ENCODE data around the gene OLFML1. TPM values are rescaled to one million over a fixed set of nuclear protein-coding genes. Genes with fewer than 3 reads are reported as not detected.

OLFML1 gene
- total RNA-seq, 1 experiment from 2014 or later: not detected

DNA sequence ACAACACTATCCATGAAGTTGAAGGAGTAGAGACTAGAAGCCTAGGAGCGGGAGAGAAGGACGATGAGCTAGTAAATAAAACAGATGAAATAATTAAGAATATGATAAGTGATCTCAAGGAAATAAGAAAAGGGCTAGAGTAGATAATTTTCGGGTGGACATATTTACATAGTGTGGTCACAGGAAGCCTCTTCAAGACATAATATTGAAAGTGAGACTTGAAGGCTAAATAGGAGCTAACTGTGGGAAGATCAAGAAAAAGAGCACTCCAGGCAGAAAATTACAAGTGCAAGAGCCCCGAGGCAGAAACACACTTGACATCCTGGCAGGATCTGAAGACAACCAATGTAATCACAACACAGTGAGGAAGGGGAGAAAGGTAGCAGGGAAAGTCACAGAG is 16.6 kb downstream of the OLFML1 start:
- no peak for DNase-seq (ENCODE audit: unreplicated experiment)
- no TSS peak for BruUV-seq (replicated peaks)
- TF ChIP-seq, protein P1, sequence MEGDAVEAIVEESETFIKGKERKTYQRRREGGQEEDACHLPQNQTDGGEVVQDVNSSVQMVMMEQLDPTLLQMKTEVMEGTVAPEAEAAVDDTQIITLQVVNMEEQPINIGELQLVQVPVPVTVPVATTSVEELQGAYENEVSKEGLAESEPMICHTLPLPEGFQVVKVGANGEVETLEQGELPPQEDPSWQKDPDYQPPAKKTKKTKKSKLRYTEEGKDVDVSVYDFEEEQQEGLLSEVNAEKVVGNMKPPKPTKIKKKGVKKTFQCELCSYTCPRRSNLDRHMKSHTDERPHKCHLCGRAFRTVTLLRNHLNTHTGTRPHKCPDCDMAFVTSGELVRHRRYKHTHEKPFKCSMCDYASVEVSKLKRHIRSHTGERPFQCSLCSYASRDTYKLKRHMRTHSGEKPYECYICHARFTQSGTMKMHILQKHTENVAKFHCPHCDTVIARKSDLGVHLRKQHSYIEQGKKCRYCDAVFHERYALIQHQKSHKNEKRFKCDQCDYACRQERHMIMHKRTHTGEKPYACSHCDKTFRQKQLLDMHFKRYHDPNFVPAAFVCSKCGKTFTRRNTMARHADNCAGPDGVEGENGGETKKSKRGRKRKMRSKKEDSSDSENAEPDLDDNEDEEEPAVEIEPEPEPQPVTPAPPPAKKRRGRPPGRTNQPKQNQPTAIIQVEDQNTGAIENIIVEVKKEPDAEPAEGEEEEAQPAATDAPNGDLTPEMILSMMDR (IDR thresholded peaks at IDR 0.05; ENCODE audit: unreplicated experiment): no peak
- no peak overlapping the region for H3K4me3 Mint-ChIP-seq (ENCODE audit: unreplicated experiment)
- POLR2A ChIA-PET: no interaction called here
- H3K9me3 Mint-ChIP-seq (ENCODE audit: unreplicated experiment): no peaks in the 10 kb centered on the region
- CTCF ChIA-PET: interaction anchor here (1.2 to 2.8 kb wide), 3 partner anchors 11 to 70 kb away, joined by 3 to 11 read pairs (median 8); partner anchors contain the start of gene PPFIBP2
- no peaks in the 10 kb centered on the region for H3K4me1 Mint-ChIP-seq (ENCODE audit: insufficient read depth, unreplicated experiment)
- peaks cover 8% of the 10 kb centered on the region for H3K27me3 Mint-ChIP-seq (ENCODE audit: insufficient read depth, unreplicated experiment)
- no peak overlapping the region for H3K27ac Mint-ChIP-seq (ENCODE audit: low read depth, unreplicated experiment)
- intact Hi-C loops (cut with micrococcal nuclease): no loop called here
- H3K36me3 Mint-ChIP-seq (ENCODE audit: insufficient read depth, unreplicated experiment): no peaks in the 10 kb centered on the region

DNA sequence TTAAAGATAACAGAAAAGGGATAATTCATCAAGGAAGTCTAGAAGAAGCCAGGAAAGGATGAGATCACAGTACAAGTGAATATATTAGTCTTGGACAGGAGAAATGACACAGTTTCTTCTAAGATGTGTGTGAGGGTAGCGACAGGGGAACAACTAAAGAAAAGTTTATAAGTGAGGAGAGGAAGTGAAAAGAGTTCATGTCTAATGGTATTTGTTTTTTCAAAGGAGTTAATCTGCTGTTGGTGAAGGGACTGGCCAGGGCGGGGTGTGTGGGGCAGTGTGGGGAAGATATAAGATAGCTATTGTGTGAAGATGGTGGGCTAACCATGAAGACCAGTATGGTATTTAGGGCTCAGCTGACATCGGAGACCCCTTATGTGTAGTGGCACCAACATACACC is 20.9 kb downstream of the OLFML1 start:
- POLR2A ChIA-PET: interaction anchor here (1.1 kb wide), 1 partner anchor 9 kb away, joined by 3 read pairs; no protein-coding TSS in a partner anchor
- no peak overlapping the region for H3K27ac Mint-ChIP-seq (ENCODE audit: low read depth, unreplicated experiment)
- H3K9me3 Mint-ChIP-seq (ENCODE audit: unreplicated experiment): no peaks in the 10 kb centered on the region
- H3K36me3 Mint-ChIP-seq (ENCODE audit: insufficient read depth, unreplicated experiment): no peaks in the 10 kb centered on the region
- no peak overlapping the region for H3K4me3 Mint-ChIP-seq (ENCODE audit: unreplicated experiment)
- CTCF ChIA-PET: interaction anchor here (0.7 to 2.3 kb wide), 4 partner anchors 25 to 593 kb away, joined by 3 to 7 read pairs (median 4); no protein-coding TSS in a partner anchor
- BruUV-seq (replicated peaks): no TSS peak
- TF ChIP-seq, protein P1 (IDR thresholded peaks at IDR 0.05; ENCODE audit: unreplicated experiment): no peak
- intact Hi-C loops (cut with micrococcal nuclease): no loop called here
- H3K4me1 Mint-ChIP-seq (ENCODE audit: insufficient read depth, unreplicated experiment): no peaks in the 10 kb centered on the region
- peaks cover 12% of the 10 kb centered on the region for H3K27me3 Mint-ChIP-seq (ENCODE audit: insufficient read depth, unreplicated experiment)
- no peak for DNase-seq (ENCODE audit: unreplicated experiment)

DNA sequence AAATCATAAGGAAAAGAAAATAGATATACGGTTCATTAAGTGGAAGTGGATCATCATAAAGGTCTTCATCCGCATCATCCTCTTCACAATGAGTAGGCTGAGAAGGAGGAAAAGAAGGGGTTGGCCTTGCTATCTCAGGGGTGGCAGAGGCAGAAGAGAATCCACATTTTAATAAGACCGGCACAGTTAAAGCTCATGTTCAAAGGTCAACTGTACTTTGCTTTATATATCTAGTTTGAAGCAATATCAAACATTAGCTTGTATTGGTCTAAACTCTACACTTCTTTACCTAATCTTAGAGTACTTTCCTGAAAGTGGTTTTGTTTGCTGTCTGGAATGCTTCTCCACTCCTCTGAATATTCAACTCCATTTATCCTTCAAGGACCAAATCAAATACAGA is 22.8 kb downstream of the OLFML1 start:
- ChIA-PET CTCF (interaction anchor here (0.7 to 1.9 kb wide), 4 partner anchors 8 to 158 kb away, joined by 3 to 8 read pairs (median 6); no protein-coding TSS in a partner anchor), POLR2A (interaction anchor here (1.6 kb wide), 1 partner anchor 11 kb away, joined by 3 read pairs; no protein-coding TSS in a partner anchor)
- no peaks in the 10 kb centered on the region for H3K4me1 Mint-ChIP-seq (ENCODE audit: insufficient read depth, unreplicated experiment)
- BruUV-seq (replicated peaks): no TSS peak
- no peak overlapping the region for H3K27ac Mint-ChIP-seq (ENCODE audit: low read depth, unreplicated experiment)
- no peak overlapping the region for H3K4me3 Mint-ChIP-seq (ENCODE audit: unreplicated experiment)
- TF ChIP-seq, protein P1 (IDR thresholded peaks at IDR 0.05; ENCODE audit: unreplicated experiment): no peak
- H3K36me3 Mint-ChIP-seq (ENCODE audit: insufficient read depth, unreplicated experiment): no peaks in the 10 kb centered on the region
- no peak for DNase-seq (ENCODE audit: unreplicated experiment)
- intact Hi-C loops (cut with micrococcal nuclease): no loop called here
- H3K27me3 Mint-ChIP-seq (ENCODE audit: insufficient read depth, unreplicated experiment): peaks cover 12% of the 10 kb centered on the region
- H3K9me3 Mint-ChIP-seq (ENCODE audit: unreplicated experiment): no peaks in the 10 kb centered on the region

DNA sequence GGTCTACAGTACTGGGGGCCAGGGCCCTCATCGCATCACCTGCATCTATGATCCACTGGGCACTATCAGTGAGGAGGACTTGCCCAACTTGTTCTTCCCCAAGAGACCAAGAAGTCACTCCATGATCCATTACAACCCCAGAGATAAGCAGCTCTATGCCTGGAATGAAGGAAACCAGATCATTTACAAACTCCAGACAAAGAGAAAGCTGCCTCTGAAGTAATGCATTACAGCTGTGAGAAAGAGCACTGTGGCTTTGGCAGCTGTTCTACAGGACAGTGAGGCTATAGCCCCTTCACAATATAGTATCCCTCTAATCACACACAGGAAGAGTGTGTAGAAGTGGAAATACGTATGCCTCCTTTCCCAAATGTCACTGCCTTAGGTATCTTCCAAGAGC is 24.7 kb downstream of the OLFML1 start:
- TF ChIP-seq, protein P1 (IDR thresholded peaks at IDR 0.05; ENCODE audit: unreplicated experiment): no peak
- H3K4me1 Mint-ChIP-seq (ENCODE audit: insufficient read depth, unreplicated experiment): no peaks in the 10 kb centered on the region
- DNase-seq (ENCODE audit: unreplicated experiment): no peak
- no TSS peak for BruUV-seq (replicated peaks)
- POLR2A ChIA-PET: interaction anchor here (1.6 kb wide), 1 partner anchor 19 kb away, joined by 6 read pairs; no protein-coding TSS in a partner anchor
- CTCF ChIA-PET: interaction anchor here (0.6 to 4.0 kb wide), 3 partner anchors 61 to 783 kb away, joined by 3 to 18 read pairs (median 9); no protein-coding TSS in a partner anchor
- intact Hi-C loops (cut with micrococcal nuclease): no loop called here
- H3K27me3 Mint-ChIP-seq (ENCODE audit: insufficient read depth, unreplicated experiment): peaks cover 18% of the 10 kb centered on the region
- H3K36me3 Mint-ChIP-seq (ENCODE audit: insufficient read depth, unreplicated experiment): no peaks in the 10 kb centered on the region
- no peak overlapping the region for H3K4me3 Mint-ChIP-seq (ENCODE audit: unreplicated experiment)
- no peaks in the 10 kb centered on the region for H3K9me3 Mint-ChIP-seq (ENCODE audit: unreplicated experiment)
- no peak overlapping the region for H3K27ac Mint-ChIP-seq (ENCODE audit: low read depth, unreplicated experiment)
